Renal cortex interstitium (tissue), 11 donors: ENCODE measurements around the gene TSPEAR. TPM values are rescaled to one million over a fixed set of nuclear protein-coding genes. Genes with fewer than 3 reads are reported as not detected.

ENCODE experiments used
- DNase-seq, 11 donors: peaks; one replicate each; pipeline ENCODE4 v3.0.0-alpha.2; 2013; ENCODE audit warnings: low read depth in 9 of 11, low spot score in 4 of 11; ENCODE audit errors: extremely low read depth in 1 of 11
- polyA plus RNA-seq, 3 donors: library from polyadenylated mRNA; unstranded; fragments of 120-200 nt; gene quantifications; one replicate each; pipeline ENCODE4 v1.2.1, GENCODE V29; 2013; ENCODE audit not compliant: insufficient read length in 3 of 3

Gene TSPEAR
- polyA plus RNA-seq, 3 donors, result 0.82 to 1.5 (median 0.89) TPM

DNA sequence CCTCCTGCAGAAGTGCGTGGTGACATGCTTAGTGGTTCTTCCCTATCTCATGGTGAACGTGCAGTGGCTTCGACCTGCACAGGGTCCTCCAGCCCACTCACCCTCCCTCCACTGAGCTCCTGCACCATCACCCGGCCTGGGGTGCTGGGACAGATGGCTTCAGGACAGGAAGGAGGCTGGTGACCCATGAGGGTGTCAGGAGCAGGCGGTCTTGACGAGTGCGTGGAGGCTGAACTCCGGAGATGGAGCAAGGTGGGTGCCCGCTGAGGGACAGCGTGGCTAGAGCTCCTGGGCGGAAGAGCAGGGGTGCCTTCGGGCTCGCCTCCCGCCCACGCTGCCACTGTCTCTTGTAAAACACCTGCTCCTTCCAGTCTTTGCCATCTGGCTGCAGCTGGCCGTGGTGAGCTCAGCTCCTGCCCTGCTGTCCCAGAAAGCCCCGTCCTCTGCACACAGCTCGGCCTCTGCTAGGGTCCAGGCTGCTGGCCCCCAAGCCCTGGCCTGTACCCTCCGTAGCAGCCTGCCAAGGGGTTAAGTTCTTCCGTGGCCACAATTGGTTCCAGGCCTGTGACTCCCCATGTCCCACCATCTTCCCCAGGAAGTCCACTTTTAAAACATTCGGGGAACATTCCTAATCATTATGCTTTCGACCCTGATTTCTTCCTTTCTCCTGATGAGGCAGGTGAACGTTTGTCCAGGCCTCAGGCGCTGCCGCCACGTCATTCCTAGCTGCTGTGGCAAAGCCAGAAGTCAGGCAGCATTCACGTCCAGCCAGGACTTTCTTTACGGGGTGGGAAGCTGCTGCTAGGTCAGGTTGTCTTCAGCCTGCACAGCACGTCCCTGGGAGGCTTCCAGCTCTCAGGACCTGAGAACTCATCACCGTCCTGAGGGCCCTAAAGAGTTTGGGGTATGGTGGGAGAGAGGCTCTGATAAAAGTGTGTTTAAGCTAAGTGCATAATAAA, 179.5 kb downstream of the TSPEAR start:
- DNase-seq, result no peak

DNA sequence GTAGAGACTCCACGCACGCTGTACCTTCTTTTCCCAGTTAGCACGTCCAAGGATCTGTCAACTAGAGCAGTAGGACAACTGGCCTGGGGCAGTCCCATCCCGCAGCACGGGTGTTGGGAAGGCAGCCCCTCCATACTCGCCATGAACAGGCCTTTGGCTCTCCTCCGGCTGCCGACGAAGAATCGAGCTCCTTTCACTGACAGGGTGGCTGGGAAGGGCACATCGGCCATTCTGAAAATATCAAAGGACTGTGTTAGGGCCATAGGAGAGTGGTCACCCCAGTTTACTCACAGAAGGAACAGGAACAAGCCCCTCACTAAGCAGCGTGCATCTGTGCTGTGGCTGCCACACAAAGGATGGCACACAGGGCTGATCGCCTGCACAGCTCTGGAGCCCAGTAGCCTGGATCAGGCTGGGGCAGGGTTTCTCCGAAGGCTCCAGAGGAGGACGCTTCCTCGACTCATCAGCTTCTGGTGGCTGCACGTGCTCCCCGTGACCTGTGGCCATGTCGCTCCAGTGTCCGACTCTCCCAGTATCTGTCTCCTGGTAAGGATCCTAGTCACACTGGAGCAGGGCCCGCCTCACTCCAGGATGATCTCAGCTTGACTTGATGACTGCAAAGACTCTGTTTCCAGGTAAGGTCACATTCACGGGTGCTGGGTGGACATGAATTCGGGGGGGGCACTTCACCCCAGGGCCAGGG, 180.3 kb downstream of the TSPEAR start:
- DNase-seq, result no peak

DNA sequence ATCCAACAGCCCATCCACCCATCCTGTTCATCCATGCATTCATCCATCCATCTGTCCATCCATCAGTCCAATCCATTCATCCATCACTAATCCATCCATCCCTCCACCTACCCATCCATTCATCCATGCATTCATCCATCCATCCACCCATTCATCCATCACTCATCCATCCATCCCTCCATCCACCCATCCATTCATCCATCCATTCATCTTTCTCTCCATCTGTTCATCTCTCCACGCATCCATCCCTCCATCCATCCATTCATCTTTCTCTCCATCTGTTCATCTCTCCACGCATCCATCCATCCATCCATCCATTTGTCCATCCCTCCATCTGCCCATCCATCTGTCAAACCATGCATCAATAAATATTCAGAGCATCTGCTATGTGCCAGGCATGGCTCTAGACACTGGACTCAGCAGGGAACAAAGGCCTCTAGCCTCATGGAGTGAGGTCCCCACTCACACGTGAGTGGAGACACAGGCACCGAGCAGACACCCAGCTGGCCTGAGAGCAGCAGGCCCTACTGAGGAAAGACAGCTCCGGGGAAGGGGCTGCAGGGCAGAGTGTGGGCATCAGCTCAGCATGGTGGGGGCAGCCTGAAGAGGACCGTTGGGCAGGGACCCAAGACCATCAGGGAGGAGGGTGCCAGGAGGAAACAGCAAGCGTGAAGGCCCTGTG, 181.0 kb downstream of the TSPEAR start:
- DNase-seq, result no peak

DNA sequence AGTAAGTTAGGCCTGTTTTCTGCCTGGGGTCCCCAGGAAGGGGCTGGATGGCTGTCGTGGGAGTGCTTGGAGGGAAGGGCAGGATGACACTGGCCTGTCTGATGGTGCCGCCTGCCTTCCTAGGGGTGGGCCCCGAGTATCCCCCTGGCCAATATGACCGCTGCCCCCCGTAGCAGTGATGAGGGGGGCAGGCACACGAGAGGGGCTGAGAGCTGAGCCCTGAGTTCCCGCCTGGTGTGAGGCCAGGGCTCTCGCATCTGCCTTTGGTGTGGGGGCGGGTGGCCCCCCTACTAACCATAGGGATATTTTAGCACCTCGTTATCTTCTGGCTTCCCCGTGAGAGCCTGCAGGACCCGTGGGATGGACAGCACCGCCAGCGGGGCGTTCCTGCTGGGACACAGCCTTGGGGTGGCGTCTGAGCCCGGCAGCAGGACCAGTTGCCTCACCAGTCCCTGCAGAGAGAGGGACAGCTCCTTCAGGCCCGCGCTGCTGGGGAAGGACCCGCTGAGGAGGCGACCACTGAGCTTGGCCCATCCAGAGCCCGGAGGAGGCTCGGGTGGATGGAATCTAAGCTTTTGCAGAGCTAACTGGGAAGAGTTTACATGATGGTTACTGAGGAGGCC, 181.8 kb downstream of the TSPEAR start:
- no peak for DNase-seq

DNA sequence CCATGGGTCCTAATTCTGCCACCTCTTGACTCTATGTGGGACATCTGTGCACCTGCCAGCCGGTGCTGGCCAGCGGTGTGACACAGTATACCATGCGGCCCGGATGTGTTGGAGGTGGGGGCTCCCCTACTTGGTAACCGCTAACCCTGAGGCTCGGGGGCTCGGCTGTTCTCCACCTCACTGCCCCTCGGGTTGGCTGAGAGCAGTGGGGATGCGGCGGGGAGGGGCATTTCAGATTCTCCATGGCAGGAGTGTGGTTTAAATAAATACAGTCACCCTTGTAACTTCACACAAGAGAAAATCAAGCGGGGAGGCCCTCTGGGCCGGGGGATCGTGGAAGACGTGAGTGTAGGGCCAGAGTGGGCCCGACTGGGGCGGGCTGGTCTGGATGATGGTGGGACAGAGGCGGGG, 182.4 kb downstream of the TSPEAR start:
- DNase-seq, result no peak

DNA sequence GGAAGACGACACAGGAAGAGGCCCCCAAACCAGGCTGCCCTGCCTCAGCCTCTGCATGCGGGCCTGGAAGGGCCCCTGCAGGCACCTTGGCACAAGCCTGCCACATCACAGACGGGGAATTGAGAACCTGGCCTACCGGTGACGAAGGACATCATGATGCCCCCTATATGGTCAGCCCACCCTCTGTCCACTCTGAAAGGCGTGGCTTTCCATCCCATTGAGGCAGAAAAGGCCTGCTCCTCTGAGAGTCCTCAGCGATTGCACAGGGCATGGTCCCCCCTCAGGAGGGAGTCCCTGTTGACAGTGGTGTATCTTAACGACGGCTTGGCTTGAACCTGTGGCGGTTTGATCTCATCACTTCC, 182.8 kb downstream of the TSPEAR start:
- no peak for DNase-seq

DNA sequence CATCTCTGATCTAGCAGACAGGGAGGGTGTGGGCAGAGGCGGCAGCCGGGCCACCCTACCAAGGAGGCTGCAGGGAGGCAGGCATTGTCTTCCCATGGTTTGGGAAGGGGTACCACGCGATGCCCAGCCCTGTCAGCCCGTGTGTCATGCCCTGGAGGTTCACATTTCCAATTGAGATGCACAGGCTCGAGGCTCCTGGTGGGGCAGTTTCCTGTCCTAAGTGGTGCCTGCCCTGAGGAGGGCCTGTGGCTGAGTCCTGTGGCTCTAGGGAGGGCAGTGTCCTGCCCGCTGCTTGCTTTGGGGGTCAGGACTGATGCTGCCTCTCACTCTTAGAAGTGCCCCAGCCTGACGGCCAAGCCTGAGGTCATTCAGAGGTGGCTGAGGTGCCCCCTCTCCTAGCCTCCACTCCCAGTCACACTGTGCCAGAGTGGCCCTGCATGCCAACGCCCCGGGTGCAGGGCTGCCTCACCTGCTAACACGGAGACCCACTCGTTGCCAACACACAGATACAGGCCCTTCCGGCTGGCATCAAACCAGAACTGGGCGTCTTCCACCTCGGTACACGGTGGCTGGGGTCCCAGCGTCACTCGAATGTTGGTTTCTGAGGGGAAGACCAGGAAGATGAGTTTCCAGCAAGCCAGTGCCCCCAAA, 183.3 kb downstream of the TSPEAR start:
- no peak for DNase-seq

DNA sequence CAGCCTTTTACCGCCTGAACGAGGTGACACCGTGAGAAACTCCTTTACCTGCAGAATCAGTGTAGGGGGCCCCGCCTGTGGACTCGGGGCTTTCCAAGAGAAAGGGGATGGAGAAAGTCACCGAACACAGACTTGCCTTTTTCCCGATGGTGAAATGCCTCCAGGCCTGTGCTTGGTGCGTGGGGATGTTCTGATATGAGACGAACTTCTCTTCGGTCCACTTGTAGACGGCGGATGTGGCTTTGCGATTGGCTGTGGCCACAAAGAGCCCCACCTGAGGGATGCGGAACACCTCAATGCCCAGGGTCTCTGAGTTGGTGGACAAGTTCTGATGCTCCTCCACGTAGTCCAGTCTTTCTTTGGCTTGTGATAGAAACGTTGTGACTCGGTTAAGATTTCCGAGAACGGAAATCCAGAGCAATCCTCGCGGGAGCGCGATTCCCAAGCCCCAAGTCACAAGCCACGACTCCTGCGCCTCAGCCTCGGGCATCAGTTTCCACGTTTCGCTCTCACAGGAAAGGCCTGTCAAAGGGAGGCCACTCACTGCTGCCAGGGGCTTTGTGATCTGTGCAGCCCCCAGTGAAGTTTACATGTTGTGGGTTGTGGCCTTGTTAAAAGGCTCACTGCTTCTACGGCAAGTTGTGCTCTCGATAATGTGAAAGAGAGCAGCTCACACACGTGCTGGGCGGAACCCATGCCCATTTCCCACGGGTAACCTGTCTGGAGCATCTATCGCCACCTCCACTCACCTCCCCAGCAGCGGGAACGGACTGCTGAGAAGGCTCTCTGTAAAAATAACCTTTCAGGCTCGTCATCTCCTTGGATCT, 184.0 kb downstream of the TSPEAR start:
- DNase-seq, result no peak

DNA sequence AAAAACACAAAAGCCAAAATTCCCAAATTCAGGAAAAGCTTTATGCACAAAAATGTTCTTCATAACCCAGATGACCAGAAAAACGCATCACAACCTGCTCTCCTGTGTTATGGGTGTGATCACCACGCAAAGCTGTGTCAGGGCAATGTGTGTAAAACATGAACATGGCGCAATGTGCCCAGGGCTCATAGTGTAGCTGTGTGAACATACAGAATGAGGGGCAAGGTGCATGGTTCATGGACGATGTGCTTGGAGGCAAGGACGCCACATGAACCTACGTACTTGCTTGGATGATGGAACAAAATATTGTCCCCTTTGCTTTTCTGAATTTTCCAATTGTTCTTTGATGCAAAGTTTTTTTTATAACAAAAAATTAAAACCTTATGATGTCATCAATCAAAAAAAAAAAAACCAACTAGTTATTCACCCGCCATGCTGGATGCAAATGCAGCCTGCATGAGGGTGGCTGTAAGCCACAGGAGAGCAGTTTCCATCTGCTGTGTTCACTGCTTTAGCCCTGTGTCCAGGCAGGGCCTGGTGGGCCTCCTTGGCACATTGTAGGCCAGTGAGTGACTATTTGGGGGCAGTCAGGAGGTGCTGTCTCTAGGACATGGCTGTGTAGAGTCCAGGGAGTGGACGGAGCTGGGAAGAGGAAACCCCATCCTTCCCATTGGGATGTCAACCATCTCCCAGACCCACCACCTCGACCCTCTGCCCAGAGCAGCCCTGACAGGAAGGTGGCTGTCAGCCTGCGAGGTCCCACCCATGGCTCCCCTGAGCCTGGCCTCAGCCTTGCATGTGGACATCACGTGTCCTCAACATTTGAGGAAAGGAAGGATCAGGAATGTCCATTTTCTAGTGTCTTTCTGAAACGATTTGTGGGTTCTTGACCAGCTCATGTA, 185.0 kb downstream of the TSPEAR start:
- no peak for DNase-seq

DNA sequence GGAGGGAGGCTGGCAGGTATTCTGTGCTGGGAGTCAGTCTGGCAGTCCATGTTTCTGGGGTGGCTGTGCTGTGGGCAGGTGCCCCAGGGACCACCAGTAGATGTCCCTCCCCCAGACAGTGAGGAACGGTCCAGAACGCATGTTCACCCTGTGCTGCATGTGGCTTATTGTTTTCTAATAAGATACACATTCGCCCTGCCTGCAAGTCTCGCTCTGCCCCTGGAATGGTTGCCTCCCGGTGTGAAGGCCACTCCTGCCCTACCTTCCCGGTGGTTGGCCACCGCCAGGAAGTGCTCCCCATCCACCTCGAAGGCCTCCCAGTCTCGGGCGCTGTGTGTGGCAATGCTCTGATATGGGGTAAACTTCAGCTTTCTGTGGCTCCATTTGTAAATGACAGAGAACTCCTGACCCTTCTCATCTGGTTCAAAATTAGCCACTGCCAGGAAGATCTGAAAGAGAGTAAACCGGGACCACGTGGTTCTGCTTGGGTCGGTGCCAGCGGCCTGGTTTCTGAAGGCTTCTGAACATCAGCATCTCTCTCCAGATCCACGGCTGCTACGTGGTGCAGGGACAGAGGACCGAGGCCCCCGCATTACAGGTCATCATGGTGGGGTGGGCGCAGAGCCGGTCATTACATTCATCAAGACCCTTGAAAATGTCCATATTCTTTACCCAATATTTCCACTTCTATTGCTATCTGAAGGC, 185.8 kb downstream of the TSPEAR start:
- no peak for DNase-seq

DNA sequence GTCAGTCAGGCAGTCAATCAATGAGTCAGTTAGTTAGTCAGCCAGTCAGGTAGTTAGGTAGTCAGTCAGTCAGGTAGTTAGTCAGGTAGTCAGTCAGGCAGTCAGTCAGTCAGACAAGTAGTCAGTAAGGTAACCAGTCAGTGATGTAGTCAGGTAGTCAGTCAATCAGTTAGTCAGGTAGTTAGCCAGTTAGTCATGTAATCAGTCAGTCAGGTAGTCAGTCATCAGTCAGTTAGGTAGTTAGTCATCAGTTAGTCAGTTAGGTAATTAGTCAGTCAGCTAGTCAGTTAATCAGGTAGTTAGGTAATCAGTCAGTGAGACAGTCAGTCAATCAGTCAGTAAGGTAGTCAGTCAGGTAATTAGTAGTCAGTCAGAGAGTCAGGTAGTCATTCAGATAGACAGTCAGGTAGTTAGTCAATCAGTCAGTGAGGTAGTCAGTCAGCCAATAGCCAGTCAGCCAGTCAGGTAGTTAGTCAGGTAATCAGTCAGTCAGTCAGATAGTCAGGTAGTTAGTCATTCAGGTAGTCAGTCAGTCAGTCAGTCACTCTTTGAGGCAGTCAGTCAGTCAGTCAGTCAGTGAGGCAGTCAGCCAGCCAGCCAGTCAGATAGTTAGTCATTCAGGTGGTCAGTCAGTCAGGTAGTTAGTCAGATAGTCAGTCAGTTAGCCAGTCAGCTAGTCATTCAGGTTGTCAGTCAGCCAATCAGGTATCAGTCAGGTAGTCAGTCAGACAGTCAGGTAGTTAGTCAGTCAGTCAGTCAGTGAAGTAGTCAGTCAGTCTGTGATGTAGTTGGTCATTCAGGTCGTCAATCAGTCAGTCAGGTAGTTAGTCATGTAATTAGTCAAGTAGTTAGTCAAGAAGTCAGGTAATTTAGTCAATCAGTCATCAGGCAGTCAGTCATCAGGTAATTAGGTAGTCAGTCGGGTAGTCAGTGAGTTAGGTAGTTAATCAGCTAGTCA, 186.7 kb downstream of the TSPEAR start:
- DNase-seq, result no peak

DNA sequence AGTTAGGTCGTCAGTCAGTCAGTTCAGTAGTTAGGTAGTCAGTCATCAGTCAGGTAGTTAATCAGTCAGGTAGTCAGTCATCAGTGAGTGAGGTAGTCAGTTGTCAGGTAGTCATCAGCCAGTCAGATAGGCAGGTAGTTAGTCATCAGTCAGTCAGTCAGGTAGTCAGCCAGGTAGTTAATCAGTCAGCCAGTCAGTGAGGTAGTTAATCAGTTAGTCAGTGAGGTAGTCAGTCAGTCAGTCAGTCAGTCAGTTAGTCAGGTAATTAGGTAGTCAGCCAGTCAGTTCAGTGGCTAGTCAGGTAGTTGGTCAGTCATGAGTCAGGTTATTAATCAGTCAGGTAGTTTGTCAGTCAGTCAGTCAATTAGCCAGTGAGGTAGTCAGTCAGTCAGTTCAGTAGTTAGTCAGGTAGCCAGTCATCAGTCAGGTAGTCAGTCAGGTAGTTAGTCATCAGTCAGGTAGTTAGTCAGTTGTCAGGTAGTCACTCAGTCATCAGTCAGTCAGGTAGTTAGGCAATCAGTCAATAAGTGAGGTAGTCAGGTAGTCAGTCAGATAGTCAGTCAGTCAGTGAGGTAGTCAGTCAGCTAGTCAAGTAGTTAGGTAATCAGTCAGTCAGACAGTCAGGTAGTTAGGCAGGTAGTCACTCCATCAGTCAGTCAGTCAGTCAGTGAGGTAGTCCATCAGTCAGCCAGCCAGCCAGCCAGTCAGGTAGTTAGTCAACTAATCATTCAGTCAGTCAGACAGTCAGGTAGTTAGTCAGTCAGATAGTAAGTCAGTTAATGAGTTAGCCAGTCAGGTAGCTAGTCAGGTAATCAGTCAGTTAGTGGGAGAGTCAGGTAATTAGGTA, 187.6 kb downstream of the TSPEAR start:
- no peak for DNase-seq

DNA sequence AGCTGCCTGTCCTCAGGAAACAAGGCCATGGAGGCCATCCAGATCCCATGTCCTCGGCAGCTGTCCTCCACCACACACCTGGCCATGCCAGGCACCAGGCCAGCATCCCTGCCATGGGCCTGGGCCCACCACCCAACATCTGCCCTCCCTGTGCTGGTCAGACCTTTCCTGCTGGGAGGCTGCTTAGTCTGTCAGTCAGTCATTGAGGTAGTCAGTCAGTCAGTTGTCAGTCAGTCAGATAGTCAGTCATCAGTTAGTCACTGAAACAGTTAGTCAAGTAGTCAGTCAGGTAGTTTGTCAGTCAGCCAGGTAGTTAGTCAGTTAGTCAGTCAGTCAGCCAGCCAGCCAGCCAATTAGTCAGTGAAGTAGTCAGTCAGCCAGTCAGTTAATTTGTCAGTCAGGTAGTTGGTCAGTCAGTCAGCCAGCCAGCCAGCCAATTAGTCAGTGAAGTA, 188.6 kb downstream of the TSPEAR start:
- no peak for DNase-seq

DNA sequence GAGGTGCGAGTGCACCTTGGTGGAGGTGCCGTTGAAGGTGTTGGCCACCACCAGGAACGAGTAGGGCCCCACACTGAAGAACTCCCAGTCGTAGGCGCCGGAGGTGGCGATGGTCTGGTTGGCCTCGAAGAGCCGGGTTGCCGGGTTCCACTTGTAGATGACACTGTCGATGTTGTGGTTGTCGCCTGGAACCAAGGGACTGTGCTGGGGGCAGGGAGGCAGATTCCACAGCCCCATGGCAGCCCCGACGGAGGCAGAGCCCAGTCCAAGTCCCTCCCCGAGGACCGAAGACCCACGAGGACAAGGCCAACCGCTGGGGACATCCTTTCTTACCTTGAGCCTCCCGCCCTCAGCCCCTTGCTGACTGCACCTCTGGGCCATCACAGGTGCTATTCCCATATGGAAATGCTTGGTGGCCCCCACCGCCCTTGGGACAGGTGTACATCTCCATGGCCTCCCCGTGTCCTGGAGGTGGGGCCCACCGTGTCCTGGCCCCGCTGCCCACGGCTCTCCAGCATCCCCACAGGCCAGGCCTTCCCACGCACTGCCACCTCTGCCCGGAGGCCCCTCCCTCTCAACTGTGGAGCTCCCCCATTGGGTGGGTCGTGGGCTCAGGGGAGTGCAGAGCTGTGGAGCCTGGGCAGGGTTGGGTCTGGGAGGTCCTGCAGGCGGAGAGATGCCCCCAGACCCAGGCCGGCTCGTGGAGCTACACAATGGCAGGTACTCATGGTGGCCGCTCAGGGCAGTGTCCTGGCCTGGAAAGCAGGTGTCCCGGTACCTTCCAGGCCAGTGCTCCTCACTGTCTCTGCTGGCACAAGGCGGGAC, 189.2 kb downstream of the TSPEAR start:
- DNase-seq, result no peak
